HepG2 (cell line): ENCODE results near the gene KLHL21. TPM values are rescaled to one million over a fixed set of nuclear protein-coding genes. Genes with fewer than 3 reads are reported as not detected.

Source experiments
- ARHGAP35 ChIP-seq: sonication (generic); formaldehyde crosslinking; IDR thresholded peaks from 2 replicates; pipeline ENCODE4 v1.9.0; 2022; ENCODE audit warnings: mild to moderate bottlenecking, inconsistent platforms, moderate library complexity, missing genetic modification reagents, borderline replicate concordance
- BCL6 ChIP-seq: IDR thresholded peaks from 2 replicates; pipeline ENCODE4 v1.6.1; 2016; ENCODE audit warnings: missing genetic modification reagents, missing compliant biosample characterization
- CEBPB ChIP-seq: IDR thresholded peaks from 2 replicates; pipeline ENCODE4 v1.6.1; 2011; ENCODE audit warnings: low read depth, low read length, improper control_type of control experiment, borderline replicate concordance
- DNMT3B ChIP-seq: conservative IDR thresholded peaks from 2 replicates; pipeline ENCODE4 v1.6.1; 2016; ENCODE audit warnings: missing biosample characterization, control low read depth
- HDAC1 ChIP-seq: sonication (generic); formaldehyde crosslinking; IDR thresholded peaks from 2 replicates; pipeline ENCODE4 v1.5.1; 2020; ENCODE audit warnings: mild to moderate bottlenecking, missing genetic modification reagents
- HMG20B ChIP-seq: conservative IDR thresholded peaks from 2 replicates; pipeline ENCODE4 v1.6.1; 2016; ENCODE audit warnings: missing genetic modification reagents, missing compliant biosample characterization
- KAT2B ChIP-seq: fragments of 150-350 bp; IDR thresholded peaks from 2 replicates; pipeline ENCODE4 v1.6.1; 2014; ENCODE audit warnings: low read depth, low read length, borderline replicate concordance
- KLF11 ChIP-seq: IDR thresholded peaks from 2 replicates; pipeline ENCODE4 v1.6.1; 2016; ENCODE audit warnings: missing compliant biosample characterization
- MAFK ChIP-seq, 2 experiments: IDR thresholded peaks in 1 of 2; conservative IDR thresholded peaks in 1 of 2; 2 replicates each; pipeline ENCODE4 v1.6.1; 2011; ENCODE audit warnings: improper control_type of control experiment in 2 of 2, low read length in 2 of 2
- MEF2D ChIP-seq: sonication (generic); formaldehyde crosslinking; IDR thresholded peaks from 2 replicates; pipeline ENCODE4 v1.5.1; 2020; ENCODE audit warnings: mild to moderate bottlenecking, missing genetic modification reagents
- NFATC3 ChIP-seq: sonication (generic); formaldehyde crosslinking; IDR thresholded peaks from 2 replicates; pipeline ENCODE4 v1.5.1; 2020; ENCODE audit warnings: mild to moderate bottlenecking, missing genetic modification reagents
- NFE2L2 ChIP-seq: fragments of 150-350 bp; IDR thresholded peaks from 2 replicates; pipeline ENCODE4 v1.6.1; 2014; ENCODE audit warnings: low read length
- NFIC ChIP-seq: IDR thresholded peaks from 2 replicates; pipeline ENCODE4 v1.6.1; 2012; ENCODE audit warnings: mild to moderate bottlenecking, low read length, inconsistent platforms
- NPAS2 ChIP-seq: sonication (generic); formaldehyde crosslinking; IDR thresholded peaks from 2 replicates; pipeline ENCODE4 v1.8.0; 2022; ENCODE audit warnings: mild to moderate bottlenecking, missing genetic modification reagents, borderline replicate concordance
- PAX8 ChIP-seq: sonication (generic); formaldehyde crosslinking; IDR thresholded peaks from 2 replicates; pipeline ENCODE4 v1.8.0; 2022; ENCODE audit warnings: mild to moderate bottlenecking, missing genetic modification reagents, borderline replicate concordance
- RCOR2 ChIP-seq: IDR thresholded peaks from 2 replicates; pipeline ENCODE4 v1.6.1; 2016; ENCODE audit warnings: missing biosample characterization, missing genetic modification reagents
- SCMH1 ChIP-seq: sonication (generic); formaldehyde crosslinking; IDR thresholded peaks from 2 replicates; pipeline ENCODE4 v1.9.0; 2021; ENCODE audit warnings: missing genetic modification reagents, mild to moderate bottlenecking, borderline replicate concordance
- ZFP41 ChIP-seq: sonication (generic); formaldehyde crosslinking; IDR thresholded peaks from 2 replicates; pipeline ENCODE4 v1.4.0; 2020; ENCODE audit warnings: mild to moderate bottlenecking, missing genetic modification reagents, borderline replicate concordance
- ZNF234 ChIP-seq: sonication (generic); formaldehyde crosslinking; conservative IDR thresholded peaks from 2 replicates; pipeline ENCODE4 v1.5.1; 2020; ENCODE audit warnings: mild to moderate bottlenecking, missing genetic modification reagents
- ZNF292 ChIP-seq: sonication (generic); formaldehyde crosslinking; IDR thresholded peaks from 2 replicates; pipeline ENCODE4 v1.8.1; 2022; ENCODE audit warnings: mild to moderate bottlenecking, low read depth, missing genetic modification reagents, borderline replicate concordance
- ZNF430 ChIP-seq: sonication (generic); formaldehyde crosslinking; IDR thresholded peaks from 2 replicates; pipeline ENCODE4 v1.9.0; 2021; ENCODE audit warnings: mild to moderate bottlenecking, missing genetic modification reagents
- ZNF432 ChIP-seq: sonication (generic); formaldehyde crosslinking; IDR thresholded peaks from 2 replicates; pipeline ENCODE4 v1.5.0; 2020; ENCODE audit warnings: missing genetic modification reagents, mild to moderate bottlenecking, borderline replicate concordance
- ZNF510 ChIP-seq: sonication (generic); formaldehyde crosslinking; IDR thresholded peaks from 2 replicates; pipeline ENCODE4 v1.4.0; 2020; ENCODE audit warnings: low read depth, mild to moderate bottlenecking, missing genetic modification reagents
- ZSCAN9 ChIP-seq: IDR thresholded peaks from 2 replicates; pipeline ENCODE4 v1.6.1; 2016; ENCODE audit warnings: borderline replicate concordance
- polyA plus RNA-seq, 8 experiments: library from polyadenylated mRNA; depleted of rRNA in 3 of 8; stranded (reverse) in 7 of 8; unstranded in 1 of 8; fragments of >200 nt; fragmentation: Illumina TruSeq in 4 of 8; extraction: Trizol in 4 of 8; gene quantifications; 2 replicates each; pipeline versions ENCODE4 v1.2.1 to v1.2.3, GENCODE V29; 2011 to 2016; ENCODE audit warnings: low read depth in 4 of 8, missing spikeins in 1 of 8, mixed read lengths in 1 of 8; ENCODE audit not compliant: insufficient read depth in 1 of 8
- total RNA-seq, 5 experiments: library from RNA; depleted of rRNA; stranded (reverse); fragments of >200 nt; fragmentation: Illumina TruSeq; extraction: Trizol; gene quantifications; 2 replicates each; pipeline ENCODE4 v1.2.3, GENCODE V29; 2016; ENCODE audit warnings: low read depth in 1 of 5
- TF ChIP-seq, protein P1 (sequence below): sonication (generic); formaldehyde crosslinking; IDR thresholded peaks from 2 replicates; pipeline ENCODE4 v1.4.0; 2020; ENCODE audit warnings: missing genetic modification reagents, borderline replicate concordance
- TF ChIP-seq, protein P2 (sequence below): sonication (generic); formaldehyde crosslinking; IDR thresholded peaks from 2 replicates; pipeline ENCODE4 v1.4.0; 2020; ENCODE audit warnings: missing genetic modification reagents

Gene KLHL21
- total and polyA plus RNA-seq, 2 of the 13 experiments (the other 11 are each of a cell fraction or from before 2014, with no cell fraction given), result 14.8 to 25.0 TPM

DNA sequence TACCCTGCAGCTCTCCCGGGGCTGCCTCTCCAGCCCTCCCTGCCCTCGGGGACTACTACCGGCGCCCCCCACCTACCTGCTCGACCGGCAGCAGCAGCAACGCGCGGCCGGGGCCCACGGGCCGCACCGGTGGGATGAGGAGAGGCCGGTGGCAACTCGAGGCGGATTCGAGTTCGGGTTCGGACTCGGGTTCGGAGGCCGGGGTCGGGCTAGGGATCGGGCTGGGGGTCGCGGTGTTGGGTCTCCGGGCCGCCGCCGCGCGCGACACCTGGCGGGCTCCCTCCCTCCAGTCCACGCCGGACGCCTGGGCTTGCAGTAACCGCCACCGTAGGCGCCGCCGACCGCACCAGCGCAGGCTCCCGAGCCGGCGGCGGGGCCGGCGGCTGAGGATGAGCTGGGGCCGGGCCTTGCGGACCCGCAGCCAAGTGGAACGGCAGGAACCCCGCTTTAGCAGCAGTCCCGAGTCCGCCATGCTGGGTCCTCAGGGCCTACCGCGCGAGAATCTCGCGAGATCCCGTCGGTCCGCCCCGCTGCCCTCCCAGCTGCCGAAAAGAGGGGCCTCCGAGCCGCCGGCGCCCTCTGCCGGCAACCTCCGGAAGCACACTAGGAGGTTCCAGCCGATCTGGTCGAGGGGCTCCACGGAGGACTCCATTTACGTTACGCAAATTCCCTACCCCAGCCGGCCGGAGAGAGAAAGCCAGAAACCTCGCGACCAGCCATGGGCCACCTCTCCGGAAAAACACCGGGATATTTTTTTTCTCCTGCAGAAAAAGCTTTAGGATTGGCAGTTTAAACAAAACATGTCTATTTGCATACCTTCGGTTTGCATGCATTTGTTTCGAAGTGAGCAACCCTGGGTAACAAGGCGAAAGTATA, 48.4 kb downstream of the KLHL21 start, which contains the start of gene NOL9 (continued):
- TF ChIP-seq ZSCAN9, result peak; percentile 57; the same call in 1 of the 2 replicates
- TF ChIP-seq NFE2L2, result no peak
- TF ChIP-seq, protein P1, sequence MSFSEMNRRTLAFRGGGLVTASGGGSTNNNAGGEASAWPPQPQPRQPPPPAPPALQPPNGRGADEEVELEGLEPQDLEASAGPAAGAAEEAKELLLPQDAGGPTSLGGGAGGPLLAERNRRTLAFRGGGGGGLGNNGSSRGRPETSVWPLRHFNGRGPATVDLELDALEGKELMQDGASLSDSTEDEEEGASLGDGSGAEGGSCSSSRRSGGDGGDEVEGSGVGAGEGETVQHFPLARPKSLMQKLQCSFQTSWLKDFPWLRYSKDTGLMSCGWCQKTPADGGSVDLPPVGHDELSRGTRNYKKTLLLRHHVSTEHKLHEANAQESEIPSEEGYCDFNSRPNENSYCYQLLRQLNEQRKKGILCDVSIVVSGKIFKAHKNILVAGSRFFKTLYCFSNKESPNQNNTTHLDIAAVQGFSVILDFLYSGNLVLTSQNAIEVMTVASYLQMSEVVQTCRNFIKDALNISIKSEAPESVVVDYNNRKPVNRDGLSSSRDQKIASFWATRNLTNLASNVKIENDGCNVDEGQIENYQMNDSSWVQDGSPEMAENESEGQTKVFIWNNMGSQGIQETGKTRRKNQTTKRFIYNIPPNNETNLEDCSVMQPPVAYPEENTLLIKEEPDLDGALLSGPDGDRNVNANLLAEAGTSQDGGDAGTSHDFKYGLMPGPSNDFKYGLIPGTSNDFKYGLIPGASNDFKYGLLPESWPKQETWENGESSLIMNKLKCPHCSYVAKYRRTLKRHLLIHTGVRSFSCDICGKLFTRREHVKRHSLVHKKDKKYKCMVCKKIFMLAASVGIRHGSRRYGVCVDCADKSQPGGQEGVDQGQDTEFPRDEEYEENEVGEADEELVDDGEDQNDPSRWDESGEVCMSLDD, result 0 out of 2 replicates have a peak, but pooled peaks have one; percentile 61
- no peak for TF ChIP-seq NFATC3 (CRISPR knock-in tag)
- TF ChIP-seq ZNF234, result 0 out of 2 replicates have a peak, but pooled peaks have one; percentile 34
- peak; percentile 12; the same call in 1 of the 2 replicates for TF ChIP-seq NFIC
- no peak for TF ChIP-seq ZNF510 (CRISPR knock-in tag)
- TF ChIP-seq BCL6 (CRISPR knock-in tag), result 0 out of 2 replicates have a peak, but pooled peaks have one; percentile 59
- TF ChIP-seq PAX8 (CRISPR knock-in tag), result 0 out of 2 replicates have a peak, but pooled peaks have one; percentile 32
- TF ChIP-seq MAFK (conservative IDR thresholded peaks at IDR 0.05 in 1 of 2, IDR thresholded peaks at IDR 0.05 in 1 of 2; ENCODE audit: low read length in 2 of 2), result no peak
- no peak for TF ChIP-seq SCMH1 (CRISPR knock-in tag)
- no peak for TF ChIP-seq ARHGAP35 (CRISPR knock-in tag)
- no peak for TF ChIP-seq ZNF292 (CRISPR knock-in tag)
- TF ChIP-seq KAT2B, result no peak
- no peak for TF ChIP-seq MEF2D
- no peak for TF ChIP-seq ZNF432 (CRISPR knock-in tag)
- no peak for TF ChIP-seq HMG20B (CRISPR knock-in tag)
- no peak for TF ChIP-seq DNMT3B (CRISPR knock-in tag)
- TF ChIP-seq ZFP41 (CRISPR knock-in tag), result no peak
- TF ChIP-seq KLF11, result no peak
- no peak for TF ChIP-seq RCOR2 (CRISPR knock-in tag)
- TF ChIP-seq, protein P2, sequence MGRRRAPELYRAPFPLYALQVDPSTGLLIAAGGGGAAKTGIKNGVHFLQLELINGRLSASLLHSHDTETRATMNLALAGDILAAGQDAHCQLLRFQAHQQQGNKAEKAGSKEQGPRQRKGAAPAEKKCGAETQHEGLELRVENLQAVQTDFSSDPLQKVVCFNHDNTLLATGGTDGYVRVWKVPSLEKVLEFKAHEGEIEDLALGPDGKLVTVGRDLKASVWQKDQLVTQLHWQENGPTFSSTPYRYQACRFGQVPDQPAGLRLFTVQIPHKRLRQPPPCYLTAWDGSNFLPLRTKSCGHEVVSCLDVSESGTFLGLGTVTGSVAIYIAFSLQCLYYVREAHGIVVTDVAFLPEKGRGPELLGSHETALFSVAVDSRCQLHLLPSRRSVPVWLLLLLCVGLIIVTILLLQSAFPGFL (CRISPR knock-in tag), result 0 out of 2 replicates have a peak, but pooled peaks have one; percentile 27
- peak; percentile 57; the same call in 1 of the 2 replicates for TF ChIP-seq CEBPB
- no peak; the same call in 1 of the 2 replicates for TF ChIP-seq ZNF430 (CRISPR knock-in tag)
- peak; percentile 86 for TF ChIP-seq HDAC1
- TF ChIP-seq NPAS2 (CRISPR knock-in tag), result no peak
